Stimulated activated CD4-positive, alpha-beta T cell treated with anti-CD3 and anti-CD28 coated beads, Interleukin-12 subunit alpha, Interleukin-12 subunit beta, amount 100 ng/mL, for 24 hours (primary cell): ENCODE measurements around the gene DNAH8.
"Not testable (repeated sequence)": the region's sequence is repeated elsewhere in the genome, so short reads cannot be mapped to it uniquely, and the experiment has no call there.

Experiments
- DNase-seq, 2 experiments: peaks; one replicate each; pipeline ENCODE4 v3.0.0-alpha.2; 2020; ENCODE audit warnings: low read depth in 2 of 2

DNAH8 gene

DNA sequence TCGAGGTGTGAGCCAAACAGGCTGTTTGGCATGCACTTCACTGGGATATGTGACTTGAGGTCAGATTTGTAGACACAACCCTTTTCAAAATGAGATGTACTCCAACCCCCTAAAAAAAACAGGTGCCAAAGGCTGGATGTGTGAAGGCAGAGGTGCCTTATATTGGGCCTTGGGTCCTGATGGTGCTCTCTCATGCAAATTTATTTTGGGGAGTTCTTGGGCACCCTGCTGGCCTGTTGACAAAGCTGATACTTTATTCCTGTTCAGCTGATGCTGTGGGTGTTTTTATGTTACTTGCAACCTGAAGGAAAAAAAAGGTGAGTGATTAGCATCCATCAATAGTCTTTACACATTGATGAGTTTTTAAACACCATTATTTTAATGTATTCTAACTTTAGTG lies 121.5 kb downstream of the DNAH8 start:
- DNase-seq, result no peak

GRCh38 chr6:38837101-38837500 lies 122.0 kb downstream of the DNAH8 start:
- DNase-seq, result no peak

DNA sequence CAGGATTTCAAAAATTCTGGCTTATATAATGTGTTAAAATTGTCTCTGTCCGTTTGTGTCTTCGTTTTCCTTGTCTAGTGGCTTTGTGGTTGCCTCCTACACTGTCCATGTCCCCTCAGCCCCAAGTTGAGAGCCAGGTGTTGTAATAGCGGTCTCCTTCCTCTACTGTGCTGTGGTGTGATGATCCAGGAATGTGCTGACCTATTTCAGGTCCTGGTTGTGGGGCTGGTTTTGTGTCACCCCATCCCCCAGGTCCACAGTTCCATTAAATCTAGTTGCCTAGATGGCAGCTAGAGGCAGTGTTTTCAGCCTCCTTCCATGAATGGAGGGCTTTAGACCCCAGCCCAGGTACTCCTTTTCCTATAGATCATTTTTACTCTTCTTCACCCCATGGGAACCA lies 128.7 kb downstream of the DNAH8 start:
- no peak for DNase-seq

GRCh38 chr6:38845931-38846330 lies 130.8 kb downstream of the DNAH8 start:
- DNase-seq, result no peak

DNA sequence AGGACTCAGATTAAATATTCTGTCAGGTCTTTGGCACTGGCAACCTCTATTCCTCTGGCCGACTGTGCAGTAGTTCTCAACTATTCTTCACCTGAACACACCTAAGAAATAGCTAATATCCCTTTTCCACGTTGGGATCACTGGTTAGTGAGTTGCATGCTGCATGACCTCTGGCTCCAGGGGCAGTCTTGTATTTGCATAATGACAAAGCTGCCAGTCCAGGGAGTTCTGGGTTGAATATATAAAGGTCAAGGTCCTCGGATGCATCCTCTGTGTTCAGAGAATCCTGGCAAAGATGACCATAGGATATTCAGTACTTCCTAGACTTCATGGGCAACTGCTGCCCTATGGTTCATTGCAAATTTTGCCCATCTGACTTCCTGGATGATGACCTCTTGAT lies 131.2 kb downstream of the DNAH8 start:
- DNase-seq, result no peak

DNA sequence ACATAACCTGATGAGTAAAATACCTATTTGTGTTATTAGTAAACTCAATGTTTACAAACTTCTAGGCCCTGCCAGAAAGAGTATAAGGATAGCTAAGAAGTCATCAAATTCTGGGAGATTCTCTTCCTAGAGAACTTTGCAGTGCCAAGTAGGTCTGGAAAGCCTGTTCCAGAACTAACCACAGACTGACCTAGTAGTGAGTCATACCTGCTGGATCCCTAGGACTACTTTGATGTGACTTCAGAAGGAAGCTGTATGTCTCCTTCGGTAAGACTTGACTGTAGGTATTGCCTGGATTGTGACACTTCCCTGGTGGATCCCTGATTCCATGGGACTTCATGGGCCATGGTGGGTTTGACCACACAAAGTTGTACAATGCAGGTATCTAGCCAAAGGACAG lies 131.7 kb downstream of the DNAH8 start:
- DNase-seq, result no peak

- DNase-seq, result no peak
Measured at GRCh38 chr6:38847497-38847896, 132.4 kb downstream of the DNAH8 start.

DNA sequence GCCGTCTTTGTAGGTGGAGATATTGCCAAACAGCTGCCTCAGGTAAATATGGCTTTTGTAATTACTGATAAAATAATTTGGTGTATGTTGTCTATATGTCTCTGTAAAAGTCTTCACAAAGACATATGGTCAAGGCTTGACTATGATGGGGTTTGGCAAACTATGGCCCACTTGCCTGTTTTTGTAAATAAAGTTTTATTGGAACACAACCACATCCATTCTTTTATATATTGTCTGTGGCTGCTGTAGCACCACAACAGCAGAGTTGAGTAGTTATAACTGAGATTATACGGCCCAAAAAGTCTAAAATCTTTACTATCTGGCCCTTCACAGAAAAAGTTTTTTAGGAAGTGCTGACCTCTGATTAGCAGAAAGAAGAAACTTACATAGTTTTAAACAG lies 133.6 kb downstream of the DNAH8 start:
- DNase-seq, result no peak

- no peak for DNase-seq
Measured at GRCh38 chr6:38852215-38852614, 137.1 kb downstream of the DNAH8 start.

DNA sequence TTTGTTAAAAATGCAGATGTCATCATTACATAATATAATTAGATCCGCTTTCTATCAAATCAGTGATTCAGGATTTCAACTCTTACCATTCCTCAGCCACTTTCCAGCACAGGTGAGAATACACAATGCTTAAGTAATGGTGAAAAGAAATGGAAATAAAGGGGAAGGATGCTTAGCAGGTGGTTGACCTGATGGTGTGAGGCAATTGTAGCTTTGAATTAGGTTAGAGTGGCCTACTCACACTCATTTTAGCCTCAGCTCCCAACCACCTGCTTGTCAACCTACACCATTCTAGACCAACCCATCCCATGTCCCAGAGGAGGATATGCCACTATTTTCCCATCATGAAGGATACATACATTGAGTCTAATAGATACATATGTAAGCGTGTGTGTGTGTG lies 138.1 kb downstream of the DNAH8 start:
- DNase-seq, result no peak

- DNase-seq, result no peak
Measured at GRCh38 chr6:38856492-38856891, 141.4 kb downstream of the DNAH8 start.

DNA sequence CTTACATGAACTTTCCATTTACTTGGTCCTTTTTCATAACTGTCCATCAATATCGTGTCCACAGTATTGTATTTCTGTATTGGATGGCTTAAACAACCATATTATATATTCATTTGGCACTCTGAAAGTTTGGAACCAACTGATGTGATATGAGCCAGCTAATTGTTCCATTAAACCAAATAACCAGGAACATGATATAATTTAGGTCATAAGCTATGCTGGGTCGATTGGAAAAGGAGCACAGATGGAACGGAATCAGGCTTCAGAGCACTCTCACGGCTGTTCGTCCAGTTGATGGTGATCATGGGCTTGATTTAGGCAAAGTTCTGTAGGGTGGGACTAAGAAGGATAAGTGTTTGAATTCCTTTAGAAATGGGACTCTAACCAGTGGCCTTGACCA lies 142.7 kb downstream of the DNAH8 start:
- no peak for DNase-seq

- no peak for DNase-seq
Measured at GRCh38 chr6:38860041-38860440, 144.9 kb downstream of the DNAH8 start.

DNA sequence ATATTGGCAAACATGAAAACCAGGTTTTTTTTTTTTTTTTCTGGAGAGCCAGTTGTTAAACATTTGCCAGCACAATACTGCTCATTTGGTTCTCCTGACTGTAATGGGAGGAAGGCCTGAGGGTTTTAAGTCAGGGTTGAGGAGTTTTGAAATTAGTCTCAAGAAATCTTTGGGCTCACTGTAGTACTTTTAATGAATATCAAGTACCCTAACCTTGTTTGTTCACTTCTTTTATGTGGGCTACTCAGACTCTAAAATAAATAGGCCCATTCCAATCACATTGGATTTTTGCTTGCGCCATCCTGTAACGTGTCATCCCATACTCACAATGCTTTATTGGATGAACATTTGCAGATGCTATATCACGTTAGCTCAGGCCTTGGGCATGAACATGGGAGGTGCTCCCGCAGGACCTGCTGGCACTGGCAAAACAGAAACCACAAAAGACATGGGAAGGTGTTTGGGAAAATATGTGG lies 146.9 kb downstream of the DNAH8 start:
- DNase-seq, result no peak

GRCh38 chr6:38865521-38866174 lies 150.5 kb downstream of the DNAH8 start:
- DNase-seq, result no peak

GRCh38 chr6:38867726-38868125 lies 152.6 kb downstream of the DNAH8 start:
- DNase-seq, result no peak

GRCh38 chr6:38871741-38872568 lies 156.8 kb downstream of the DNAH8 start:
- peak; percentile 23 to 50 for DNase-seq

DNA sequence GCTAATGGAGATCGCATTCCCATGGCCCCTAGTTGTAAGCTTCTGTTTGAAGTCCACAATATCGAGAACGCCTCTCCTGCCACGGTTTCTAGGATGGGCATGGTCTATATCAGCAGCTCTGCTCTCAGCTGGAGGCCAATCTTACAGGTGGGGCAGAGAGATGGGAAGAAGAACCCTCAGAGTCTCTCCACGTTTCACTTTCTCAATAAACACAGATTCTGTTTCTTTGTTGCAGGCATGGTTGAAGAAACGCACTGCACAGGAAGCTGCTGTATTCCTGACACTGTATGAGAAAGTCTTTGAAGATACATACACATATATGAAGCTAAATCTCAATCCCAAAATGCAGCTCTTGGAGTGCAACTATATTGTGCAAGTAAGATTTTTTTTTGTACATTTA lies 157.9 kb downstream of the DNAH8 start:
- no peak for DNase-seq

GRCh38 chr6:38873816-38874215 lies 158.7 kb downstream of the DNAH8 start:
- DNase-seq, result not testable (repeated sequence)

DNA sequence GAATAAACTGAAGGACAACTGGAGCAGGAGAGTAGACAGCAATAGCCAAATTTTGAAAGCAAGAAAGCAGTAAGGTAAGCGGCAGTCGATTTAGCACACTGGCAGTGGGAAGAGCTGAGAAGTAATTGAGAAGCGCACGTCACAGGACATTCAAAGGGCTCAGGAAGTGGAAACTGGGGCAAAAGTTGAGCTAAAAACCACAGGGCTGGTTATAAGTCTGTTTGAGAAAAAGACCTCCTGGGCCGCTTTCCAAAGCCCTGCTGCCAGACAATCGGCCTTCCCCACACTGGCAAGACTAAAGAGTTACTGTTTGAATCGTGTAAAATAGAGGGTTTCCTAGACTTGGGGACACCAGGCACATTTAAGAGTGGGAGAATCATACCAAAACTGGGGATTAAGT lies 161.4 kb downstream of the DNAH8 start:
- no peak for DNase-seq

DNA sequence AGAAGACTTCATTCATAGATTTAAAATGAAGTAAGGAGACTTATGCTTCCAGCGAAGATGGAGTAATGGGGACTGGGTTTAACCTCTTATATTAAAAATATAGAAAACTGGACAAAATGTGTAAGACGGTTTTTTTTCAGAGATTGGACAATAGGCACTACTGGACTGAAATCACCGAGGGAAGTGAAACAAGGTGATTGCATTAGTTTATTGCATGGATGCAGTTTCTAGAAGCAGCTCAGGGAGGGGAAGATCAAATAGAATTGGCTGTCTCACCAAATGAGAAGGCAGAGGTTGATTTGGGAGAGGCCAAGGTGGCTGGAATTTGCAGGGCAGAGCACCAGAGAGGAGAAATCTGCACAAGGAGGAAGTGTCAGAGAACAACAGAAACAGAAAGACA lies 162.6 kb downstream of the DNAH8 start:
- DNase-seq, result no peak

GRCh38 chr6:38882157-38882556 lies 167.0 kb downstream of the DNAH8 start:
- DNase-seq, result no peak

DNA sequence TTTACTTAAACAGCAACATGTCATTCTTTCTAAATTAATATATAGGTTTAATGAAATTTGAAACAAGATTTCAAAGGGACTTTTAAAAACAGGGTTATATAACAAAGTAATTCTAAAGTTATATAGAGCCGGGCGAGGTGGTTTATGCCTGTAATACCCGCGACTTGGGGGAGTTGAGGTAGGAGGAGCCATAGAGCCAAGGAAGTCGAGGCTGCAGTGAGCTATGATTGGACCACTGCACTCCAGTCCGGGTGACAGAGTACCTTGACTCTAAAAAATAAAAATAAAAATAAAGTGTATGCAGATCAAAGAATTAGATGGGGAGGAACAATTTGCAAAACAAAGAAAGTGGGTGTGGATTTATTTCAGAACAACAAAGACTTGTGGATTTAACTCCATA lies 182.4 kb downstream of the DNAH8 start:
- DNase-seq, result no peak
